Forelimb muscle (tissue), 1 donor: Measurements from ENCODE around the gene PDXDC1. TPM values are rescaled to one million over a fixed set of nuclear protein-coding genes. Genes with fewer than 3 reads are reported as not detected.
"Not testable (repeated sequence)": the region's sequence is repeated elsewhere in the genome, so short reads cannot be mapped to it uniquely, and the experiment has no call there.

Source experiments
- DNase-seq: peaks from one replicate; pipeline ENCODE4 v3.0.0-alpha.2; 2013; ENCODE audit warnings: low read depth
- polyA plus RNA-seq: library from polyadenylated mRNA; unstranded; fragments of 120-200 nt; gene quantifications from one replicate; pipeline ENCODE4 v1.2.1, GENCODE V29; 2013; ENCODE audit not compliant: insufficient read length

Gene PDXDC1
- polyA plus RNA-seq, 1 donor, result 37.9 TPM

- not testable (repeated sequence) for DNase-seq
Measured at GRCh38 chr16:14971621-14972228, 3.1 kb upstream of the PDXDC1 start.

GRCh38 chr16:14973785-14974322 lies 972 bp upstream of the PDXDC1 start:
- DNase-seq, result not testable (repeated sequence)

- DNase-seq, result not testable (repeated sequence)
Measured at GRCh38 chr16:14974331-14974655, 533 bp upstream of the PDXDC1 start.

- not testable (repeated sequence) for DNase-seq
Measured at GRCh38 chr16:14975418-14976194, 780 bp downstream of the PDXDC1 start.

- DNase-seq, result not testable (repeated sequence)
Measured at GRCh38 chr16:14976971-14977736, 2.3 kb downstream of the PDXDC1 start.

- DNase-seq, result not testable (repeated sequence)
Measured at GRCh38 chr16:14978281-14978680, 3.5 kb downstream of the PDXDC1 start.

GRCh38 chr16:14978908-14979307 lies 4.1 kb downstream of the PDXDC1 start:
- not testable (repeated sequence) for DNase-seq

- not testable (repeated sequence) for DNase-seq
Measured at GRCh38 chr16:14981234-14981633, 6.4 kb downstream of the PDXDC1 start.

GRCh38 chr16:14982521-14982920 lies 7.7 kb downstream of the PDXDC1 start:
- not testable (repeated sequence) for DNase-seq

GRCh38 chr16:14988092-14988491 lies 13.3 kb downstream of the PDXDC1 start:
- DNase-seq, result not testable (repeated sequence)

- not testable (repeated sequence) for DNase-seq
Measured at GRCh38 chr16:14988661-14989191, 13.9 kb downstream of the PDXDC1 start.

GRCh38 chr16:14989291-14990281 lies 14.8 kb downstream of the PDXDC1 start:
- not testable (repeated sequence) for DNase-seq

GRCh38 chr16:14993277-14994151 lies 18.7 kb downstream of the PDXDC1 start:
- DNase-seq, result not testable (repeated sequence)

- DNase-seq, result not testable (repeated sequence)
Measured at GRCh38 chr16:14996702-14997101, 21.9 kb downstream of the PDXDC1 start.

GRCh38 chr16:14998300-14998699 lies 23.5 kb downstream of the PDXDC1 start:
- not testable (repeated sequence) for DNase-seq

- not testable (repeated sequence) for DNase-seq
Measured at GRCh38 chr16:14999845-15000244, 25.0 kb downstream of the PDXDC1 start.

GRCh38 chr16:15002448-15002847 lies 27.6 kb downstream of the PDXDC1 start:
- DNase-seq, result not testable (repeated sequence)

GRCh38 chr16:15005357-15006132 lies 30.7 kb downstream of the PDXDC1 start:
- not testable (repeated sequence) for DNase-seq

- not testable (repeated sequence) for DNase-seq
Measured at GRCh38 chr16:15008647-15009046, 33.8 kb downstream of the PDXDC1 start.
